Tibial nerve (tissue), 4 donors: ENCODE data around the gene LRP6.

Experiments used
- CTCF ChIP-seq, 5 experiments: fragments of 200-600 bp in 3 of 5; fragments of 450-650 bp in 2 of 5; sonication (generic) in 3 of 5; IDR thresholded peaks; one replicate each; pipeline ENCODE4 v1.5.1; 2016 to 2019; ENCODE audit warnings: antibody characterized with exemption in 5 of 5, mild to moderate bottlenecking in 3 of 5, moderate library complexity in 2 of 5
- EP300 ChIP-seq, 2 donors: sonication (generic); formaldehyde crosslinking; IDR thresholded peaks; one replicate each; pipeline ENCODE4 v1.6.1; 2017; ENCODE audit warnings: antibody characterized with exemption in 2 of 2, mild to moderate bottlenecking in 1 of 2
- POLR2A ChIP-seq, 2 donors: fragments of 450-650 bp; IDR thresholded peaks; one replicate each; pipeline ENCODE4 v1.6.1; 2017; ENCODE audit warnings: antibody characterized with exemption in 2 of 2, mild to moderate bottlenecking in 2 of 2, moderate library complexity in 2 of 2

- TF ChIP-seq CTCF (IDR thresholded peaks at IDR 0.05) (no peak), POLR2A (IDR thresholded peaks at IDR 0.05) (no peak), EP300 (IDR thresholded peaks at IDR 0.05) (no peak)
Observed at GRCh38 chr12:12098691-12099015, 168.2 kb downstream of the LRP6 start.
